PC-9 (cell line): ENCODE results near the gene LRP8. TPM values are rescaled to one million over a fixed set of nuclear protein-coding genes. Genes with fewer than 3 reads are reported as not detected.

Experiments
- BruUV-seq: library from RNA; stranded (reverse); fragments of 400-500 nt; replicated peaks from 2 replicates; lab custom pipeline; 2021; lab: Mats Ljungman, UMichigan
- CTCF ChIA-PET: fragments of 300-600 bp; sonication (Branson Sonifier 250); formaldehyde crosslinking; loops from one replicate; lab custom pipeline; 2022; ENCODE audit warnings: antibody characterized with exemption; lab: Charles Lee
- POLR2A ChIA-PET: fragments of 300-600 bp; sonication (Branson Sonifier 250); formaldehyde crosslinking; loops from one replicate; lab custom pipeline; 2022; ENCODE audit warnings: antibody characterized with exemption; ENCODE audit not compliant: unreplicated experiment; lab: Charles Lee
- DNase-seq, 2 experiments: peaks; one replicate each; pipeline versions ENCODE4 v3.0.0 to v3.0.0-alpha.2; 2015 to 2022; ENCODE audit warnings: mixed read lengths in 1 of 2
- H2AFZ ChIP-seq: fragments of 200-600 bp; sonication (generic); 2 replicates; pipeline ENCODE4 v1.8.1; 2017; ENCODE audit warnings: antibody characterized with exemption
- H3F3A ChIP-seq: fragments of 200-600 bp; sonication (generic); 2 replicates; pipeline ENCODE4 v1.8.1; 2017; ENCODE audit warnings: antibody characterized with exemption, mild to moderate bottlenecking, low read depth; ENCODE audit not compliant: insufficient read depth
- H3K27ac ChIP-seq: fragments of 200-600 bp; sonication (generic); 2 replicates; pipeline ENCODE4 v1.6.1; 2016; ENCODE audit warnings: mixed run types
- H3K27me3 ChIP-seq: fragments of 200-600 bp; sonication (generic); 2 replicates; pipeline ENCODE4 v1.6.1; 2016; ENCODE audit warnings: low read depth, mixed run types; ENCODE audit not compliant: insufficient read depth
- H3K36me3 ChIP-seq: fragments of 200-600 bp; sonication (generic); 2 replicates; pipeline ENCODE4 v1.6.1; 2016; ENCODE audit warnings: low read depth, mixed run types
- H3K4me1 ChIP-seq: fragments of 200-600 bp; sonication (generic); replicated peaks from 2 replicates; pipeline ENCODE4 v1.6.1; 2016; ENCODE audit warnings: mixed run types; ENCODE audit not compliant: insufficient read depth
- H3K4me2 ChIP-seq: fragments of 200-600 bp; sonication (generic); 2 replicates; pipeline ENCODE4 v1.6.1; 2017; ENCODE audit warnings: mixed run types
- H3K4me3 ChIP-seq: fragments of 200-600 bp; sonication (generic); 2 replicates; pipeline ENCODE4 v1.6.1; 2016; ENCODE audit warnings: mixed run types
- H3K79me2 ChIP-seq: fragments of 200-600 bp; sonication (generic); 2 replicates; pipeline ENCODE4 v1.6.1; 2017; ENCODE audit warnings: low read depth, mixed run types
- H3K9me2 ChIP-seq: fragments of 200-600 bp; sonication (generic); 2 replicates; pipeline ENCODE4 v1.8.1; 2017; ENCODE audit warnings: mild to moderate bottlenecking; ENCODE audit not compliant: insufficient read depth
- H3K9me3 ChIP-seq: fragments of 200-600 bp; sonication (generic); 2 replicates; pipeline ENCODE4 v1.8.1; 2016; ENCODE audit warnings: low read depth; ENCODE audit not compliant: insufficient read depth
- H4K20me1 ChIP-seq: fragments of 200-600 bp; sonication (generic); 2 replicates; pipeline ENCODE4 v1.8.1; 2017; ENCODE audit not compliant: insufficient read depth
- CTCF ChIP-seq: fragments of 200-600 bp; sonication (generic); conservative IDR thresholded peaks from 2 replicates; pipeline ENCODE4 v1.6.1; 2017; ENCODE audit warnings: mixed run types, antibody characterized with exemption, mild to moderate bottlenecking, moderate library complexity
- EZH2 ChIP-seq: fragments of 200-600 bp; sonication (generic); IDR thresholded peaks from 2 replicates; pipeline ENCODE4 v1.8.0; 2017; ENCODE audit warnings: antibody characterized with exemption, low read depth
- intact Hi-C: fragments of 100-400 bp; cut with micrococcal nuclease; formaldehyde crosslinking; loops from one replicate; pipeline ENCODE4 v1.10.0; 2022; ENCODE audit not compliant: unreplicated experiment
- total RNA-seq: library from RNA; stranded (reverse); gene quantifications from 2 replicates; pipeline ENCODE4 v1.2.3, GENCODE V29; 2021

Gene LRP8
- total RNA-seq, 1 experiment from 2014 or later, result 85.3 TPM

- H3K4me2 ChIP-seq, result no peak overlapping the region
- H3K27ac ChIP-seq, result no peak overlapping the region
- no peaks in the 10 kb centered on the region for H3K4me1 ChIP-seq
- H3K27me3 ChIP-seq, result no peaks in the 10 kb centered on the region
- peaks cover 4% of the 10 kb centered on the region; the same call in 1 of the 2 replicates for H3K79me2 ChIP-seq
- CTCF ChIA-PET, result no interaction called here
- H3K4me3 ChIP-seq, result no peak overlapping the region
- no peak for TF ChIP-seq CTCF
- no peak for TF ChIP-seq EZH2
- no TSS peak for BruUV-seq
- no peaks in the 10 kb centered on the region for H3K9me2 ChIP-seq
- peaks cover 23% of the 10 kb centered on the region for H4K20me1 ChIP-seq
- H2AFZ ChIP-seq, result no peak overlapping the region
- H3K36me3 ChIP-seq, result no peaks in the 10 kb centered on the region
- intact Hi-C loops, result no loop called here
- H3K9me3 ChIP-seq, result no peaks in the 10 kb centered on the region
- POLR2A ChIA-PET, result no interaction called here
- no peaks in the 10 kb centered on the region for H3F3A ChIP-seq
- DNase-seq, result no peak
These were observed 20.8 kb downstream of the LRP8 start for GRCh38 chr1:53307037-53307436.

- Histone ChIP-seq H3K9me3 (no peaks in the 10 kb centered on the region), H3F3A (no peaks in the 10 kb centered on the region), H2AFZ (no peak overlapping the region), H3K36me3 (no peaks in the 10 kb centered on the region), H4K20me1 (peaks cover 24% of the 10 kb centered on the region), H3K9me2 (no peaks in the 10 kb centered on the region), H3K4me2 (no peak overlapping the region), H3K4me3 (no peak overlapping the region), H3K27me3 (no peaks in the 10 kb centered on the region), H3K27ac (no peak overlapping the region), H3K4me1 (no peaks in the 10 kb centered on the region), H3K79me2 (peaks cover 6% of the 10 kb centered on the region; the same call in 1 of the 2 replicates)
- DNase-seq, result no peak
- ChIA-PET POLR2A (no interaction called here), CTCF (no interaction called here)
- TF ChIP-seq EZH2, result no peak
- no peak for TF ChIP-seq CTCF
- intact Hi-C loops, result no loop called here
- BruUV-seq, result no TSS peak
These were observed 21.7 kb downstream of the LRP8 start for GRCh38 chr1:53306168-53306567.

GRCh38 chr1:53305650-53306049 is 22.2 kb downstream of the LRP8 start:
- no peaks in the 10 kb centered on the region for H3K9me2 ChIP-seq
- TF ChIP-seq CTCF (no peak), EZH2 (no peak)
- no peak overlapping the region for H3K4me2 ChIP-seq
- H3K27me3 ChIP-seq, result no peaks in the 10 kb centered on the region
- no TSS peak for BruUV-seq
- POLR2A ChIA-PET, result no interaction called here
- CTCF ChIA-PET, result no interaction called here
- intact Hi-C loops, result no loop called here
- peaks cover 24% of the 10 kb centered on the region for H4K20me1 ChIP-seq
- H3K4me1 ChIP-seq, result no peaks in the 10 kb centered on the region
- H3K9me3 ChIP-seq, result no peaks in the 10 kb centered on the region
- no peak overlapping the region for H2AFZ ChIP-seq
- no peak overlapping the region for H3K27ac ChIP-seq
- no peaks in the 10 kb centered on the region for H3K36me3 ChIP-seq
- H3F3A ChIP-seq, result no peaks in the 10 kb centered on the region
- H3K4me3 ChIP-seq, result no peak overlapping the region
- no peak for DNase-seq
- peaks cover 7% of the 10 kb centered on the region; the same call in 1 of the 2 replicates for H3K79me2 ChIP-seq
